OCI-LY1 (cell line): Measurements from ENCODE around the gene C18orf32.

Experiments used
- H2AFZ ChIP-seq: fragments of 200-600 bp; sonication (generic), shearing (Covaris generic); 2 replicates; pipeline ENCODE4 v1.6.0; 2014; ENCODE audit warnings: antibody characterized with exemption, mild to moderate bottlenecking, low read length
- H3F3A ChIP-seq: fragments of 200-600 bp; sonication (generic), shearing (Covaris generic); 2 replicates; pipeline ENCODE4 v1.6.0; 2014; ENCODE audit warnings: mild to moderate bottlenecking, antibody characterized with exemption, low read length, moderate library complexity; ENCODE audit not compliant: insufficient read depth
- H3K27ac ChIP-seq: fragments of 200-600 bp; sonication (generic); 2 replicates; pipeline ENCODE4 v1.5.1; 2014; ENCODE audit warnings: low read length, mixed run types, mild to moderate bottlenecking, low read depth; ENCODE audit not compliant: poor library complexity, severe bottlenecking
- H3K27me3 ChIP-seq: fragments of 200-600 bp; sonication (generic); 2 replicates; pipeline ENCODE4 v1.6.0; 2014; ENCODE audit warnings: antibody characterized with exemption, mild to moderate bottlenecking, low read length, moderate library complexity; ENCODE audit not compliant: insufficient read depth
- H3K36me3 ChIP-seq: fragments of 200-600 bp; sonication (generic); 2 replicates; pipeline ENCODE4 v1.6.1; 2014; ENCODE audit warnings: mild to moderate bottlenecking, antibody characterized with exemption, low read length, moderate library complexity, mixed read lengths; ENCODE audit not compliant: insufficient read depth
- H3K4me1 ChIP-seq: fragments of 200-600 bp; sonication (generic); 2 replicates; pipeline ENCODE4 v1.5.1; 2014; ENCODE audit warnings: mild to moderate bottlenecking, low read length, moderate library complexity; ENCODE audit not compliant: insufficient read depth, severe bottlenecking
- H3K4me2 ChIP-seq: fragments of 200-600 bp; sonication (generic), shearing (Covaris generic); 2 replicates; pipeline ENCODE4 v1.6.1; 2014; ENCODE audit warnings: low read length
- H3K4me3 ChIP-seq: fragments of 200-600 bp; sonication (generic); 2 replicates; pipeline ENCODE4 v1.5.1; 2014; ENCODE audit warnings: low read length, low read depth, mild to moderate bottlenecking, mixed read lengths; ENCODE audit not compliant: poor library complexity, severe bottlenecking
- H3K79me2 ChIP-seq: fragments of 200-600 bp; shearing (Covaris generic); 2 replicates; pipeline ENCODE4 v1.6.1; 2016; ENCODE audit warnings: mixed run types, low read length, mixed read lengths; ENCODE audit not compliant: insufficient read depth
- H3K9ac ChIP-seq: fragments of 200-600 bp; sonication (generic), shearing (Covaris generic); 2 replicates; pipeline ENCODE4 v1.6.1; 2014; ENCODE audit warnings: mild to moderate bottlenecking, low read length, mixed read lengths
- H3K9me2 ChIP-seq: fragments of 200-600 bp; sonication (generic), shearing (Covaris generic); 2 replicates; pipeline ENCODE4 v1.6.1; 2014; ENCODE audit warnings: low read depth, mild to moderate bottlenecking, low read length, mixed read lengths
- H3K9me3 ChIP-seq: fragments of 200-600 bp; shearing (Covaris generic); 2 replicates; pipeline ENCODE4 v1.6.1; 2014; ENCODE audit warnings: low read length, mixed read lengths
- H4K20me1 ChIP-seq: fragments of 200-600 bp; sonication (generic), shearing (Covaris generic); 2 replicates; pipeline ENCODE4 v1.6.0; 2016; ENCODE audit warnings: mild to moderate bottlenecking, low read length; ENCODE audit not compliant: insufficient read depth
- EZH2 ChIP-seq: fragments of 200-600 bp; sonication (generic), shearing (Covaris generic); IDR thresholded peaks from 2 replicates; pipeline ENCODE4 v1.8.0; 2017; ENCODE audit warnings: borderline replicate concordance, mixed run types, mild to moderate bottlenecking, antibody characterized with exemption, low read length, moderate library complexity, mixed read lengths
- TF ChIP-seq, protein P1 (sequence below): fragments of 200-600 bp; sonication (generic), shearing (Covaris generic); IDR thresholded peaks from 2 replicates; pipeline ENCODE4 v1.5.1; 2017; ENCODE audit warnings: mild to moderate bottlenecking, antibody characterized with exemption, low read length, moderate library complexity, mixed read lengths

C18orf32 gene

DNA sequence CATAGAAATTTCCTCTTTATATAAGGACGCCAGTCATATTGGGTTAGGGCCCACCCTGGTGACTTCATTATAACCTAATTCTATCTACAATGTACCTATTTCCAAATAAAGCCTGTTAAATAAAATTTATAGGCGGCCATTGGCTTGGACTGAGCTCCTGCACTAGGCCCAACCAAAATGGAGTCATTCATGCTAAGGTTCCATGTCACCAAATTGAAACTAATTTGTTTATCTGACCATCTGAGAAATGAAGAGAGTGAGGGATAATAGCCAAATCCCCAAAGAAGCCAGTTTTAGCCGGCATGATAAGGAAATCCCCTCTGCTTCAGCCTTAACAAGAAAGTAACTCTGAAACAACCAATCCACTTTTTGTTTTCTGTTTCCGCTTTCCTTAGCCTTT lies 19.4 kb downstream of the C18orf32 start:
- no peaks in the 10 kb centered on the region for H3K36me3 ChIP-seq
- H3K4me1 ChIP-seq: peaks cover 4% of the 10 kb centered on the region
- H3K9me3 ChIP-seq: no peaks in the 10 kb centered on the region
- no peaks in the 10 kb centered on the region for H3K79me2 ChIP-seq
- no peaks in the 10 kb centered on the region for H3K27me3 ChIP-seq
- no peak overlapping the region for H3K27ac ChIP-seq
- H3F3A ChIP-seq: no peaks in the 10 kb centered on the region
- no peaks in the 10 kb centered on the region for H3K9me2 ChIP-seq
- no peak overlapping the region for H3K4me3 ChIP-seq
- H3K4me2 ChIP-seq: no peak overlapping the region
- H4K20me1 ChIP-seq: no peaks in the 10 kb centered on the region
- no peak overlapping the region for H2AFZ ChIP-seq
- TF ChIP-seq, protein P1, sequence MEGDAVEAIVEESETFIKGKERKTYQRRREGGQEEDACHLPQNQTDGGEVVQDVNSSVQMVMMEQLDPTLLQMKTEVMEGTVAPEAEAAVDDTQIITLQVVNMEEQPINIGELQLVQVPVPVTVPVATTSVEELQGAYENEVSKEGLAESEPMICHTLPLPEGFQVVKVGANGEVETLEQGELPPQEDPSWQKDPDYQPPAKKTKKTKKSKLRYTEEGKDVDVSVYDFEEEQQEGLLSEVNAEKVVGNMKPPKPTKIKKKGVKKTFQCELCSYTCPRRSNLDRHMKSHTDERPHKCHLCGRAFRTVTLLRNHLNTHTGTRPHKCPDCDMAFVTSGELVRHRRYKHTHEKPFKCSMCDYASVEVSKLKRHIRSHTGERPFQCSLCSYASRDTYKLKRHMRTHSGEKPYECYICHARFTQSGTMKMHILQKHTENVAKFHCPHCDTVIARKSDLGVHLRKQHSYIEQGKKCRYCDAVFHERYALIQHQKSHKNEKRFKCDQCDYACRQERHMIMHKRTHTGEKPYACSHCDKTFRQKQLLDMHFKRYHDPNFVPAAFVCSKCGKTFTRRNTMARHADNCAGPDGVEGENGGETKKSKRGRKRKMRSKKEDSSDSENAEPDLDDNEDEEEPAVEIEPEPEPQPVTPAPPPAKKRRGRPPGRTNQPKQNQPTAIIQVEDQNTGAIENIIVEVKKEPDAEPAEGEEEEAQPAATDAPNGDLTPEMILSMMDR: no peak
- no peak for TF ChIP-seq EZH2
- H3K9ac ChIP-seq: no peak overlapping the region

DNA sequence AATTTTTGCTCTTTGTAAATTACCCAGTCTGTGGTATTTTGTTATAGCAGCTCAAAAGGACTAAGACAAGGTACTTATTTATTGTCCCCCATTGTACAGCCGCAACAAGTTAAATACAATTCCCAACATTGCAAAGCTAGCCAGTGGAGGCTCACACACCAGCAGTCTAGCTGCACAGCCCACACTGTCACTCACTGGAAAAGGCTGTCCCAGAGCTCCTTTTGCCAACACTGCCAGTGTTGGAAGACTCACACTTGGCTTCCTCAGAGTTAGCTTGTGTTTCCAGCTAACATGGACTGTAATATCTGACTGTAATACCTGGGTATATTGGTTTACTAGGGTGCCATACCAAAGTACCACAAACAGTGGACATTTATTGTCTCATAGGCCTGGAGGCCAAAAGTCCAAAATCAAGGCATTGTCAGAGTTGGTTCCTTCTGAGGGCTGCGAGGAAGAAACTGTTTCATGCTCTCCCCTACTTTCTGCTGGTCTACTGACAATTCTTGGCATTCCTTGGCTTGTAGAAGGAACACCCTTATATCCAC lies 19.9 kb downstream of the C18orf32 start:
- H3K9me2 ChIP-seq: no peaks in the 10 kb centered on the region
- no peak overlapping the region for H2AFZ ChIP-seq
- H3K36me3 ChIP-seq: no peaks in the 10 kb centered on the region
- no peak overlapping the region for H3K4me3 ChIP-seq
- H3K9ac ChIP-seq: no peak overlapping the region
- TF ChIP-seq, protein P1: no peak
- TF ChIP-seq EZH2: no peak
- no peaks in the 10 kb centered on the region for H3K9me3 ChIP-seq
- H3K4me1 ChIP-seq: peaks cover 4% of the 10 kb centered on the region
- H4K20me1 ChIP-seq: no peaks in the 10 kb centered on the region
- H3K27me3 ChIP-seq: no peaks in the 10 kb centered on the region
- H3F3A ChIP-seq: no peaks in the 10 kb centered on the region
- H3K79me2 ChIP-seq: no peaks in the 10 kb centered on the region
- no peak overlapping the region for H3K4me2 ChIP-seq
- no peak overlapping the region for H3K27ac ChIP-seq

DNA sequence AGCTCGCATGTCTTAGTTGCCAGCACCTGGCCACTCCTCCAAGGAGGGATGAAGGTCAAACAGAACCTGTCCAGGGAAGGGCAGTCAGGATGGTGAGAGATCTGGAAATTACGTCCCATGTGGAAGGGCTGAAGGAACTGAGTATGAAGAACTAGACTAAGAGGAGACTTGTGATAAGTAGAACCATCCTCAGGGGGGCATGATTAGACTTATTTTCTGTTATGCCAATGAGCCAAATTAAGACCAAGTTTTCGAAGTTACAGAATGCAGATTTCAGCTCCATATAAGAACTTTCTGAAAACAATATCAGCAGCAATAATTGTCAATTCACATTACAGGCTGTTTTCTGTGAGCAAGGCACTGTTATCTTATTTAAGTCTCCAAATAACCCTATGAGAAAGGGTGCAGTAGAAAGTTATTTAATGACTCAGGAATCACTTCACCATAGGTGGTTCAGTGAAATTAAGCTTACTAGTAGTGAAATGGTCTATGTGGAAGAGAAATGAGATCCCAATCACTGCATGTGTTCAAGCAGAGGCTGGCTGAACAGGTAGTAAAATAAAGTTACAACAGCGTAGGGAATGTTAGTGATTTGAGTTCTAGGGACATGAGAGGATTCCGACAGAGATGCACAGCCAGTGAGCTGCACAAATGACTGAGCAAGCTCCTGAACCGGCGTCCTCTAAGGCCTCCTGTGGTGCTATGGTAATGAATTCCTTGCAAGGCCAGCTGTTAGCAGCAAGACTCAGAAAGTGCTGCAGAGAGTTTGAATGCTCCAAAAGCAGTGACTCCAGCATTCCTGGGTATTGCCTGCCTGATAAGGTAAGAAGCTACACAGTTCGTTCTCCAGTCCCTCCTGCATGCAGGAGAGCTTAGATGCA lies 22.1 kb downstream of the C18orf32 start:
- no peaks in the 10 kb centered on the region for H3K9me2 ChIP-seq
- no peak overlapping the region for H3K4me3 ChIP-seq
- H3K9ac ChIP-seq: no peak overlapping the region
- H3K36me3 ChIP-seq: no peaks in the 10 kb centered on the region
- no peaks in the 10 kb centered on the region for H4K20me1 ChIP-seq
- peaks cover 14% of the 10 kb centered on the region for H3K4me1 ChIP-seq
- H3K9me3 ChIP-seq: no peaks in the 10 kb centered on the region
- no peak for TF ChIP-seq EZH2
- TF ChIP-seq, protein P1: peak; percentile 46
- H3K79me2 ChIP-seq: 0 out of 2 replicates have a peak, but pooled peaks cover 3% of the 10 kb centered on the region
- H3K27me3 ChIP-seq: no peaks in the 10 kb centered on the region
- H3K4me2 ChIP-seq: peak overlapping the region; percentile 9; the same call in 1 of the 2 replicates
- no peak overlapping the region for H3K27ac ChIP-seq
- no peaks in the 10 kb centered on the region for H3F3A ChIP-seq
- H2AFZ ChIP-seq: 0 out of 2 replicates have a peak overlapping the region, but pooled peaks have one; percentile 6
